GM12864 (cell line): ENCODE data around the gene DLX4.

Source experiments
- DNase-seq: peaks from one replicate; pipeline ENCODE4 v3.0.0-alpha.2; 2011; ENCODE audit warnings: low read depth
- H3K4me3 ChIP-seq: 2 replicates; pipeline ENCODE4 v1.5.1; 2011; ENCODE audit warnings: mild to moderate bottlenecking, low read depth, low read length, control low read depth
- CTCF ChIP-seq: IDR thresholded peaks from 2 replicates; pipeline ENCODE4 v1.5.1; 2011; ENCODE audit warnings: low read depth, mild to moderate bottlenecking, moderate library complexity, low read length, control low read depth, inconsistent platforms; ENCODE audit errors: missing control alignments

The DLX4 gene

GRCh38 chr17:49996495-49997300 is 27.7 kb downstream of the DLX4 start:
- TF ChIP-seq CTCF: peak; percentile 98
- no peak overlapping the region for H3K4me3 ChIP-seq
- DNase-seq: no peak

GRCh38 chr17:49997301-49997650 is 28.3 kb downstream of the DLX4 start:
- no peak overlapping the region for H3K4me3 ChIP-seq
- TF ChIP-seq CTCF: no peak
- no peak for DNase-seq

- H3K4me3 ChIP-seq: no peak overlapping the region
- peak; percentile 90 for TF ChIP-seq CTCF
- DNase-seq: peak; percentile 64
Observed at GRCh38 chr17:49997773-49998703, 29.0 kb downstream of the DLX4 start.

- no peak overlapping the region for H3K4me3 ChIP-seq
- no peak for DNase-seq
- no peak for TF ChIP-seq CTCF
Observed at GRCh38 chr17:49998836-49999511, 30.0 kb downstream of the DLX4 start.

- no peak for DNase-seq
- TF ChIP-seq CTCF: no peak
- no peak overlapping the region for H3K4me3 ChIP-seq
Observed at GRCh38 chr17:50003911-50004310, 34.9 kb downstream of the DLX4 start.

GRCh38 chr17:50009282-50009681 is 40.3 kb downstream of the DLX4 start:
- TF ChIP-seq CTCF: no peak
- no peak overlapping the region for H3K4me3 ChIP-seq
- DNase-seq: no peak
